CD4-positive, alpha-beta T cell treated with Interleukin-1 beta for 1 hour (primary cell): ENCODE data around the gene HHEX.

Source experiments
- DNase-seq, 2 donors: peaks; one replicate each; pipeline ENCODE4 v3.0.0-alpha.2; 2020 to 2022

Gene HHEX

DNA sequence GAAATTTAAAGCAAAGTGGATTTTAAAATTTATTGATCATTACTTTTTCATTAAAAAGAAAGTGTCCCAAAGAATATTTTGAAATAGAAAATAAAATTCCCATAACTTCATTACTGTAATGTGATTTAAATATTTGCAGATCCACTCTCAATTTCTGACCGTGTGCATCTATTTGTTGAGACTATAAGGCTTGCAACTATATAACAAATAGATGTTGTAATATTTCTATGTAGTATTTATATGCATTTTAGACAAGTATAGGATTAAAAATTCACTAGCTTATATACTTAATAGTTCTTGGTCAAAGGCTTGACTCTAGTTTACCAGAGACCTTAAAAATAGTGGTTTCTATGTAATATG, 3.8 kb downstream of the HHEX start:
- DNase-seq = no peak

DNA sequence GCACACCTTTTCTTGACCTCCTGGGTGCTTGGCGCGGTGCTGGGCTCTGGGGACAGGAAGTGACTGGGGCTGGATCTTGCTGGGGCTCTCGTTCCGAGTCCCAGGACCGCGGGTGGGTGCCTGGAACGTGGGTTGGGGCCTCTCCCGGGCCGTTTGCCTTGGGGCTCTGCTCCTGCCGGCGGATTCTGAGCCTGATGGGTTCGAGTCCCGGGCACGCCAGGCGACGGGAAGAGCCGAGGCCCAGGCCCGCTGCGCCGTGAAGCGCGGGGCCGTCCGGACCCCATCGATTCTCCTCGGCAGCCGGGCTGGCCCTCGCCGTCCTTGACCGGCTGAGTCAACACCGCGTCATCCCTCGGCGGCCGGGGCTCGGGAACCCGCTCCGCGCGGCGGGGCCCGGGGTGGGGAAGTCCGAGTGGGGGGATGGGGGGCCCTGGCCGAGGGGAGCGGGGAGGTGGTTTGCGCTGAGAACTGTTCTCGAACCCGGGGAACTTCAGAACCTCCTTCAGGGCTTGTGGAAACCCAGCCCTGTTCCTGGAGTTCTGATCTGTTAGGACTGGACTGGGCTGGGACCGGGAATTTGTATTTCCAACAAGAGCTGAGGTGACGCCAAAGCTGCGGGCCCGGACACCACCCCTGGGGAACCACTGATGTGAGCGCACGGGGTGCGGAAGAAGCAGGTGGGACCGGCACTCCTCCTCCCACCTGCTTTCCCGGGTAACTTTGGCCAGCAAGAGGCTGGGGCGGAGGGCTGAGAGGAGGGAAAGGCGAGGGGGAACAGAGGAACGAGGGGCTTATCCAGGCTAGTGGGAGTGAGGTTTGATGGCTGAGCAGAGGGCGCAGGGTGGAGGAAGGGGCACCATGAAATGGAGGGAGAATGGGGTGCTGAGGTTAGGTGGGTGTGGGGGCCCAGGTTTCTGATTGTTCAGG, 6.2 kb downstream of the HHEX start:
- no peak for DNase-seq

DNA sequence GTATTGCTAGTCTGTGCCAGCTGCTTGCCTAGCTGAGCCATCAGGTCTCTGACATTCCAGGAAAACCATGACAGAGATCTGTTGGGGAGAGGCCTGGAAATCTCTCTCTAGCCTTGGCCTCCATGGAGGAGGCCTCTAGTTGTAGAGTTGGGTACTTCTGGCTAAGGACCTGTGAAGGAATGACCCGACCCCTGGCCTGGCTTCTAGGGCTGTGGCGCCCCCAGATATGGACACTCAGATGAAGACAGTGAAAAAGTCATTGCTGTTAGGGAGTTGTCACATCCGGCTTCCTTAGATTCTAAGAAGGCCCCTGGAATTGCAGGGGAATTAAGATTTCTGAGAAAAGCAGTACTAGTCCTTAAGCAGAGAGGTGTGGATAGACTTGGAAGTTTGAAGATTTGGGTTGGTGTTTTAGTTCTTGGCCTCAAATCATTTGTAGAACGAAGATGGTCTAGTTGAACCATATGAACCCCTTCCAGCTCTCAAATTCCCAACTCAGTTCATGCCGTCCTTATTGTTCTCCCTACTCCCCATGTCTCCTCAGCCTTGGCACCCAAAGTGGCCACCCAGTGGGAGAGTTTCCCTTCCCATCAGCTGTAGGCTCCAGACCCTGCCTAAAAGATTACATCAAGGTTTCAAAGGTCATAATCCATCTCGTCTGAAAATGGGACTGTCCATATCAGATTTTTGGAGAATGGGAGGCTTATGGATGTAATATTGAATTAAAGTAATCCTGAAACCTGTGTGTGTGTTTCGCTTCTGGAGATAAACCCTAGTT, 7.0 kb downstream of the HHEX start:
- DNase-seq = no peak

DNA sequence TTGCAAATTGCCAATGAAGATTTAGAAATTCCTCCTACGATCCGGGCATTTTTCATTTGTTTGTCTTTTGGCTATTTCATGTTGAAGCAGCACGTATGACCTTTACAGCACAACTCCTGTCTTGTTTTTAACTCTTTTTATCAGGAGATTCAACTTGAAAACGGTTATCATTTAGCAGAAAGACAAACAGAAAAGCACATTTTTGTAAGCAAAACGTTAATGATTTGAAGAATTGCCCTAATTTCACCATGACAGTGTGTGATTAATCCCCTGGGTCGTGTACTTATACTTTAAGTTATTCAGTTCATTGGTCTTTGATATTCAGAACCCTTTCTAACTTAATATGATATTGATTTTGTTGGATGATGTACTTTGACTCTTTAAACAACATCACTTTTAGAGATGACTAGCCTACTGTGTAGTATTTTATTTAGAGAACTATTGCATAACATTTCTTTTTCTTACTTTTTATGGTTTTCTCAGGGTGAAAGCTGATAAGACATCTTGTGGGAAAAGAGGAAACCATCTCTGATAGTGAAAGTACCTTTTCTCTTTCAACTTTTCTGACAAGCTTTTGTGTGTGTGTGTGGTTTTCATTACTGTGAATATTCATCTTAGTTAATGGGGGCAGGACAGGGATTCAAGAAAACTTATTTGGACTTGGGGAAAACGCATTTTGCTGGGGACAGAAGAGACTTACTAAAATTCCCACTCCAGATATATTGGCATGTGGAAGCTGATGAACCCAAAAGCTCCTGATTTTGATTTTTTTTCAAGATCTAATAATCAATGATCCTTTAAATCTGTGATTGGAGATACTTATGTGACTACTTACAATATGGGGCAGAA, 8.1 kb downstream of the HHEX start:
- DNase-seq = no peak

DNA sequence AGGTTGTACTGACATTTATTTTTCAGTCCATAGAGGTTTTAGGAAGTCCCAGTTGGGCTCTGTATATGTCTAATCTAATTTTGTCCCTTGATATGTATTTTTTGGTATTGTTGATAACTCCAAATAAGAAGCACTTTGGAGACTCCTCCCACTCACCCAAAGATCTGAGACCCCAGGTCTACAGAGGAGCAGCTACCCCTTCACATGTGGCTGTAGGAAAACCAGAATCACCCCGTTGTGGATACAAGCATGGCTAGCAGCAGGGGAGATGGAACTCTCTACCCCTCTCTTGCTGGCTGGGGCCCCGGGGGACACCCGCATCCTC, 9.4 kb downstream of the HHEX start:
- no peak for DNase-seq

DNA sequence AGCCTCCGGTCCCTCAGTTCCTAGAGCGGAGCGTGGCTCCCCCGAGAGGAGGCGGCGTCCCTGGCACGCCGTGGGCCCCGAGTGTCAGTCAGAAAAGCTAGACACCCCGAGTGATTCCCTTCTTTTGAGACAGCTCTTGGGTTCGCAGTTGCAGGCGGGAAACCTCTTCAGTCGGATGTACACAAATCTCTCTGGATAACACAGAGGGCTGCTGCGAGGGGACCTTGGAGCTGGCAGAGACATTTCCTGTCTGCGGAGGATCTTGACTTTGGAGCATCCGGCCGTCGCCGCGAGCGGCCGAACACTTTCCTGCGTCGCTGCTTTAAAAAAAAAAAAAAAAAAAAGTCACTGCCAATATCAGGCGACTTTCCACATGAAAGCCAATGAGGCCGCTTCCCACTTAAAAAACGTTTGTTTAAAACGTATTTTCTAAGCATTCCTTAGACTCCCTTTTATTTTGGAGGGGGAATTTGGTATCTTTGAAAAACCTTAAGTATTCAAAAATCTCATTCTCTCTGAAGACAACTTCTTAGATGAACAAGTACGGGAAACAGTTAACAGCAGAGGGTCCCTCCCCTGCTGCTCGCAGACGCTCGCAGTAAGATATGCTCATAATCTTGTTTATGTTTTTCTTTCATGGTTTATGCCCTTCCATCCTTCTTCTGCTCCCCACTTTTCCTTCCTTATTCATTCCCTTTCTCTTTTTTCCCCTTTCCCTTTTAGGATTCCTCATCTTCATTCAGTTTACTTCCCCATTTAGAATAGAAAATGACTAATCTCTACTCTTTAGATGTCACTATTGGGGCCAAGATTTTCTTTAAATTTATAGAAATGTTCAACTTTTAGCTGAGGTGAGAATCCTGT, 10.0 kb downstream of the HHEX start:
- DNase-seq = peak; percentile 19 to 20

DNA sequence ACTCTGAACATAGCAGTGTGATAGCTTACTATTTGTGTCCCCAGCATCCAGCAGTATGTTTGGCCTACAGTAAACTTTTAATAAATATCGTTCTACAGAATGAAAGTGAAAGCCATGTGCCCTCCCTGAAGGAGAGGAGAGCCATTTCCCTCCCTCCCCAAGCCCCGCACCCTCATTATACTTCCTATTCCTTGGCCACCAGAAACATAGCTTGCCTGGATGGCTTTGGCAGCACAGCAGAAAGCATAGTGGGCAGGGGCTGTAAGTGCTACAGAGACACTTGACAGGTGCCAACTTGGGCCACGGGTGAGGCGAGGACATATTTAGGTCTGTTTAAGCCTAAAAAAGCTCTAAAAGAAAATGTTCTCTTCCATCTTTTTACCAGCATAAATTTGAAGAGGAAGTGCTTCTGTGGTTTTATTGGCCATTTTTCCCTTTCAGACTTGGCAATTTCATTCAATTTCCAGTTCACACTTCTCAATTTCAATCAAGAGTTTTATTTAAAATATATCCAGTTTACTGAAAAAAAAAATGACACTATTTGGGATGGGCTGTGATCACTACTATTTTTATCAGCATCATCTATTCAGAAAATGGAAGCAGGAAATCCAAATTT, 12.7 kb downstream of the HHEX start:
- peak in 1 of 2 donors; percentile 7 for DNase-seq

DNA sequence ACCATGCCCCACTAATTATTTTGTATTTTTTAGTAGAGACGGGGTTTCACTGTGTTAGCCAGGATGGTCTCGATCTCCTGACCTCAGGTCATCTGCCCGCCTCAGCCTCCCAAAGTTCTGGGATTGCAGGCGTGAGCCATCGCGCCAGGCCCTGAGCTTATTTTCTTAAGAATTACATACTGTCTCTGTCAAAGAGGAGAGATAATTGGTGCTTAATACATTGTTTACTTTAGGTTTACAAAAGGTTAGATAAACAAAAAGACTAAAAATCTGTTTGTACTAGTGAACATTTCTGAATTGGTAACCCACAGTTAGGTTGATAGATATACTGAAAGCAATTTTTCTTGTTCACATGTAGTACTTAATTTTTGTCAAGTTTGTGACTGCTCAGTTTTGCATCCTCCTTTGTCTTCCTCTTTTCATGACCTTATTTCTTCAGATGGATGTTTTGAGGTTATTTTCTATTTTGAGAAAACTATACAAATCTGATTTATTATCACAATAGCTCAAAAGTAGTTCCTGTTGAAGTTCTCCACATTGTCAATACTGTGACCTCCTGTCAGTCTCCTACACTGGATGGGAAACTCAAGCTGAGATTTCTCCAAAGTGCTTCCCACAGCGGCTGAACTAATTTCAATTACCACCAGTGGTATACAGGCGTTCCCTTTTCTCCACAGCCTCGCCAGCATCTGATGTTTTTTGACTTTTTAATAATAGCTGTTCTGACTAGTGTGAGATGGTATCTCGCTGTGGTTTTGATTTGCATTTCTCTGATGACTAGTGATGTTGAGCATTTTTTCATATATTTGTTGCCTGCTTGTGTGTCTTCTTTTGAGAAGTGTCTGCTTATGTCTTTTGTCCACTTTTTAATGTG, 22.5 kb downstream of the HHEX start:
- no peak for DNase-seq

DNA sequence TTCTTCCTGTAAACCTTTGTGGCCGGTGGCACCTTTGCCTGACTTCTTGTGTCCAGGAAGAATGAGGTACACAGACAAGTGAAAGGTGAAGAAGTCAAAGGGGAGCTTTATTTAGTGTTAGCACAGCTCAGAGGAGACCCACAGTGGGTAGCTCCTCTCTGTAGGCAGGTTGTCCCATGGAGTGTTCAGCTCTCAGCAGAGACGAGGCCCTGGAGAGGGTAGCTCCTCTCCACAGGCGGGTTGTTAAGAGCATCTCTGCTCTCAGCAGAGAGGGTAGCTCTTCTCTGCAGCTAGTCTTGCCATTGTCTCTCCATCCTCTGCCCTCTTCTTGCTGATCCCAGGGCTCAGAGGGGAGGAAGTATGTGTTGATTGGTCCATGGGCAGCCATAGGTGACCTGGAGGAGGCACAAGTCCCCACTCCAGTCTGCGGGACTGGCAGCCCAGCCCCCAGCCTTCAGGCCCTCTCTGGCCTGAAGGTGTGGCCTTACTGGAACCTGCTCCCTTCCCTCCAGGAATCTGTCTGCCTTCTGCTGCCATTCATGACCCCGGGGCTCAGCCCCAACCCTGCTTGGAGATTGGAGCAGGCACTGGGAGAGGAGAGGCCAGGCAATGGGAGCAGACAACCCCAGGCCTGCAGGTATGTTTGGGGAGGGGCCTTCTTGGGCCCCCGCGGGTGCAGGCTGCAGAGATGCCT, 24.5 kb downstream of the HHEX start:
- no peak for DNase-seq

DNA sequence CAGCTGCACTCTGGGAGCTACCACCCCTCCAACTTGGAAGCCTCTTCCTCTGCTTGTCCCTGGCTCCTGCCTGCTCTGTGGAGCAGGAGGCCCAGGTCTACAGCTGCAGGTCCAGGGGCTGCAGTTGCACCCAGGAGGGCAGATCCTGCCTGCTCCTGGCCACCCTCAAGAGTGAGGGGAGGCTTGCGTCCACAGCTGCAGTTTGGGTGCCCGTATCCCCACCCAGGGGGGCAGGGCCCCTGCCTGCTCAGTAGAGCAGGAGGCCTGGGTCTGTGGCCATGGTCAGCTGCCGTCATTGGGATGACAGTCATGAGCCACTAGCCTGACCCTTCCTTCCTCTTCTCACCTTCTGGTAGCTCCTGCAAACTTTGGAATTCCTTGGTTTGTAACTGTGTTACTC, 25.1 kb downstream of the HHEX start:
- DNase-seq = no peak

DNA sequence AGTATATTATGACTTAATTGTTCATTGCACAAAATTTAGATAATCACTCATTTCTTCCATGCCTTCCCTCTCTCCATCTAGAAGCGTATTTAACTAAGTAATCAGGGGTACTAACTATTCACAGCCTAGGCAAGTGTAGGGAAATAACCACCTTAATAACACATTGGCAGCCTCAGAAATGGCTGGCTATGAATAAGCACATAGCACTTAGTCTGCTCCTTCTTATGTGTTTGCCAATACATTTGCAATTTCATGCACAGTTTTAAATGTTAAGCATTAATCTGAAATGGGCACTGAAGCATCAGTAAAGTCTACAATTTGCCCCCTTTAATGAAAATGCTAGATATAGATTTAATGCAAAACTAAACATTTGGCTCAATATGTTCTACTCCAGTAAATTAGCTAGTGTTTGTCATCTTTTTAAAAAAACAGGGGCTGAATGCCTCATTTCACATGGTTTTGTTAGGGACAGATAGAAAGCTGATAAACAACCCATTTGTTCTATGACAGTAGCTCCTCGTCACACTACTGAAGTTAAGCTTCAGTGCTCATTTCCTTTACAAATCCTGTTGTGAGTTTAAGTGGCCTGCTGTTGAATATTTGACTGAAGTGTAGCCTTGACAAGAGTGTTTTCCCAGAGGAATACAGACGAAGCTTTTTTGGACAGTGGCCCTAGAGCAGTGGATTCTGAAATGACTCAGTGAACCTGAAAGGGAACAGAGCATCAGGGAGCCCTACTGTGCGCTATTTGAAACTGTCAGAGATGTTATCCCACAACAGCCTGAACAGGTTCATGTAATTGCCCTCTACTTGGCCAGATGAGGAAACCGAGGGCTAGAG, 30.5 kb downstream of the HHEX start:
- no peak for DNase-seq

DNA sequence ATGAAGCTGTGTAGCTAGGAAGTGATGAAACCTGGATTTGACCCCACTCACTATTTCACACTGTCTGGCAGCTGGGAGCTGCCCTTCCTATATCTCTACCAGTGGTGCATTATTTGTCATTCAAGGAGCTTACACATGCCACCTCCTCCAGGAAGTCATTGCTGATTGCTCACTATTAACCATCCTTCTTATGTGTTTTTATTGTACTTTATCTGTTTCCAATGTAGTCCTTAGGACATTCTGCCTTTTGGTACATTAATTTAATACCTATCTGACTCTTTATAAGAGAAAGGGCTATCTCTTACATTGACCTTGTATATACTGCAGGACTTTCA, 31.0 kb downstream of the HHEX start:
- no peak for DNase-seq

DNA sequence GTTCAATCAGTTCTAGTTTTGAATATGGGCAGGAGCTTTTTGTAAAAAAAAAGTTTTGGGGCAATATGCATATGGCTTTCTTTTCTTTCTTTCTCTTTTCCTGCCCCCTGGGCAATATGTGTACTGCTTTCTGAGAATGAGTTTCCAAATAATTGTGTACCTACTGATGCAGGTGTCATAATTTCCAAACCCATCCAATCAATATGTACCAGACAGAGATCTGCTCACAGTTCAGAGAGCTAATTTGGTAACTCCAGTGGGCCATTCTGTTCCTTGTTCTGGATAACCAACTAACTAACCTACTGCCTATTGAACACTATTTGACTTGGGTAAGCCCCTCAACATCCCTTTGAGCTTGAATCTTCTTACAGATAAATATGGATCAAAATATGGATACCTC, 32.6 kb downstream of the HHEX start:
- DNase-seq = no peak

DNA sequence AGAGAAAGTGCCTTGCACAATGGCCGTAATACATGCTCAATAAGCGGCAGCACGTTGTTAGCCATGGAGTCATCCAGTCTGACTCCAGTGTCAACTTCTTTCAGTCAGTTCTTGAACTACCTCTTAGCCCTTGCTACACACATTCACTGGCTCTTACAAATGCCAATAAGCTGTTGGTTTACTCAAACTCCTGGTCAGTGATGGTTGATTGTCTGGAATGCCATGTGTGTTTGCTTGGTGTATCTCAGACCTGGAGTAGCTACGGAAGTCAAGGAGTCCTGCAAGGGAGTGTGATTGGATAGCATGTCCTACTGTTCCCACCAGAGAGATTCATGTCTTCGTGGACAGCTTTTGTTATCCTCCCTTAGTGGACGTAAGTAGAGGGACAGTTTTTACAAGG, 37.4 kb downstream of the HHEX start:
- DNase-seq = no peak

DNA sequence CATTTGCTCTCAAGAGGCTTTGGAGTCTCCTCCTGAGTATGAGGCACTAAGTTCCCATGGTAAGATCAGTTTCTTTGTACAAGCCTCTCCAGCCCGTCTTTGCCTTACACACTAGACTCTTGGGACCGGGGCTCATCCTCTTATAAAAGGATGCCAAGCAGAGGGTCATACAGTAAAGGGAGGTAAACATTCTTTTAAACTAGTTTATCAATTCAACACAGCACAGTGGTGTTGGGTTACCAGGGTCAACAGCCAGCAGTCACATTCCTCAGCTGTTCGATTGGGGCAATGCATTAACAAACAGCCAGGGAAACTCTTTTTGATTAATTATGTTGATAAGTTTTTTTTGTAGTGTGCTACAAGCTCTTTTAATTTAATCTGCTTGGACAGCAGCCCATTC, 37.8 kb downstream of the HHEX start:
- no peak for DNase-seq

DNA sequence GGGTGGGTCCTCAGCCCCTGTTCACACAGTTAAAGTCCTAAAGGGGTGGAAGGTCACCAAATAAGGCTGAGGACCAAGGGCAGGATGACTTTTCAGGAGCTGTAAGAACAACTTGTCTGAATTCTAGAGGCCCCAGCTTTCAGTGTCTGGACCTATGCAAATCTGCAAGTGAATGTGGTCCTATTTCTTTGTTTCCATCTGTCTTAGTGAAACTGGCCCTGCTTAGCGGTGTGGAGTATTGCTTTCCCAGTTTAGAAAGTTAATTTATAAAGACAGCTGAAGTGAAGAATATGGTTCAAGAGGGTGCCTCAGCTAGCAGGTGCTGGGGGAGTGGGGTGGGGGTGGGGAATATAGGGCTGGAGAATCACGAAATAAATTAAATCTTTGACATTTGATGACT, 40.1 kb downstream of the HHEX start:
- DNase-seq = no peak

DNA sequence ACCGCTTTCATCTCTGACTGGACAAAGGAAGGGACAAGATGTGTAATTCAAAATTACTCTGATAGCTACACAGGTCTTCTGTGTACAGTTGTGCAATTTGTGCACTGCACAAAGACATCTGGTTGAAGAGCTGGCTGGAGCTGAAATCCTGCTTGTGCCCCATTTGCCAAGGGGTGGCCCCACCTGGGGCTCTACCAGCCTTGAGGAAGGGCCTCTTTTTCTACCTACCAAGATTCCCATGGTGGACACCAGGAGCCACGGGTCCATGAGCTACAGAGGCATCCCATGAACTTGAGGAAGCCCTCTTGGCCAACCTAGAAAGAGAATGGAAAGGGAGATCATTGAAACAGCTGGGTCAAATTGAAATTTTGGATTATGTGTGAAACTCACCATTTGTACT, 43.2 kb downstream of the HHEX start:
- DNase-seq = no peak

DNA sequence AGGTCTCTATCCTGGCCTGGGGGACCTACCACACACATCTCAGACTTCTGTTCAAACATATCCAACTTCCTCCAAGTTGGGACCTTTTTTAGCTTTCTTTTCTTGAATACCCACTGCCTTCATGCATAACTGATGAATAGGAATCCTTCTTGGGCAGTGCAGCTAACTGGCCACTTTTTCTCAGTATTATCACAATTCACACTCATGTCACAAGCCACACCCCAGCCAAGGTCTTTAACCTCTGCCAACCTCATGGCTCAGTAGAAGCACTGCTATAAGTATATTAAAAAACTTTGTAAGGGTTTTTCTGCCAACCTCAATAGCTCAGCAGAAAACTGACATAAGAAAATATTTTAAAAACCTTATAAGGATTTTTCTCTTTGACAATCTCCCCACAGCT, 44.5 kb downstream of the HHEX start:
- DNase-seq = no peak

DNA sequence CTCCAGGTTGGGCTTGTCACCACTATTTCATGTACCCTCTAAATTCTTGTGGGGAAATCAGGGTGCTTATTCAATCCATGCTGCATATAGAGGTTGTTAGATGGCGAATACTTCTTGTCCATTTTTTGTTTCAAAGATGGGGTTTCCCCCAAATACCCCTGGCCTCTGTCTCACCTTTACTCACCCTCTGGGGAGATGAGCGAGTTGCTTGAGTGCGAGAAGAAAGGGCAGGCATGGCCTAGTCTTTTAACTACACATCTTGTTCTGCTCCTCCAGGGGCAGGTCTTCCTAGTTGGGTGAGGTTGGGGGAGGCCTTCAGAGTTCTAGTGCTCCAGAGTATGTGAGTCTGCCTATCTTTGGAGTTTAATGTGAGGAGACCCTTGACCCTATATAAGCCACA, 46.2 kb downstream of the HHEX start:
- DNase-seq = no peak

DNA sequence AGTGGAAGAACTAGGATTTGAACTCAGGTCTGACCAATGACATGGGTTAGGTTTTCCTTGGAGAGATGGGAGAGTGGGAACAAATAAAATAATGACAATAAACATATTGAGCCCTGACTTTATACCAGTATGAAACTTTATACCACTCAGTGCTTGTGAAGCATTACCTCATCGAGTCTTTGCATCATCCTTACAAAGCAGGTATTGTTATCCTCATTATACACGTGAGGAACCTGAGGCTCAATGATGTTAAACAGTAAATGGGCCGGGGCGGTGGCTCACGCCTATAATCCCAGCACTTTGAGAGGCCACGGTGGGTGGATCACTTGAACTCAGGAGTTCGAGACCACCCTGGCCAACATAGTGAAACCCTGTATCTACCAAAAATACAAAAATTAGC, 47.7 kb downstream of the HHEX start:
- DNase-seq = no peak
